CD4-positive, alpha-beta T cell treated with Interleukin-6 for 4 hours (primary cell): ENCODE measurements around the gene FAAP100.
A peak's percentile ranks its signal among the peaks of the same experiment; 100 is the strongest.

Source experiments
- DNase-seq: peaks from one replicate; pipeline ENCODE4 v3.0.0-alpha.2; 2020; ENCODE audit warnings: mixed read lengths

Gene FAAP100

DNA sequence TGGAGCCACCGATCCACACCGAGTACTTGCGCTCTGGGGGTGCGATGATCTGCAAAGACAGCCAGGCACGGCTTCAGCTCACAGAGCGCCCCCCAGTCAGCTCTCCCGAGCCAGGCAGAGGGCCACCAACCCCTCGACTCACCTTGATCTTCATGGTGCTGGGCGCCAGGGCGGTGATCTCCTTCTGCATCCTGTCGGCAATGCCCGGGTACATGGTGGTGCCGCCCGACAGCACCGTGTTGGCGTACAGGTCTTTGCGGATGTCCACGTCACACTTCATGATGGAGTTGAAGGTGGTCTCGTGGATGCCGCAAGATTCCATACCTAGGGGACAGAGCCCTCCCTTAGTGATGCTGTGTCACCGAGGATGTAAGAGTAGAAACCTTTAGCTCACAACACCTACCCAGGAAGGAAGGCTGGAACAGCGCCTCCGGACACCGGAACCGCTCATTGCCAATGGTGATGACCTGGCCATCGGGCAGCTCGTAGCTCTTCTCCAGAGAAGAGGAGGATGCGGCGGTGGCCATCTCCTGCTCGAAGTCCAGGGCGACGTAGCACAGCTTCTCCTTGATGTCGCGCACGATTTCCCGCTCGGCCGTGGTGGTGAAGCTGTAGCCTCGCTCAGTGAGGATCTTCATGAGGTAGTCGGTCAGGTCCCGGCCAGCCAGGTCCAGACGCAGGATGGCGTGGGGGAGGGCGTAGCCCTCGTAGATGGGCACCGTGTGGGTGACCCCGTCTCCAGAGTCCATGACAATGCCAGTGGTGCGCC is 41.2 kb downstream of the FAAP100 start:
- peak; percentile 67 for DNase-seq

- DNase-seq = no peak
Measured at GRCh38 chr17:81509972-81510784, 42.0 kb downstream of the FAAP100 start.

GRCh38 chr17:81509207-81509971 is 42.8 kb downstream of the FAAP100 start:
- DNase-seq = peak; percentile 41

DNA sequence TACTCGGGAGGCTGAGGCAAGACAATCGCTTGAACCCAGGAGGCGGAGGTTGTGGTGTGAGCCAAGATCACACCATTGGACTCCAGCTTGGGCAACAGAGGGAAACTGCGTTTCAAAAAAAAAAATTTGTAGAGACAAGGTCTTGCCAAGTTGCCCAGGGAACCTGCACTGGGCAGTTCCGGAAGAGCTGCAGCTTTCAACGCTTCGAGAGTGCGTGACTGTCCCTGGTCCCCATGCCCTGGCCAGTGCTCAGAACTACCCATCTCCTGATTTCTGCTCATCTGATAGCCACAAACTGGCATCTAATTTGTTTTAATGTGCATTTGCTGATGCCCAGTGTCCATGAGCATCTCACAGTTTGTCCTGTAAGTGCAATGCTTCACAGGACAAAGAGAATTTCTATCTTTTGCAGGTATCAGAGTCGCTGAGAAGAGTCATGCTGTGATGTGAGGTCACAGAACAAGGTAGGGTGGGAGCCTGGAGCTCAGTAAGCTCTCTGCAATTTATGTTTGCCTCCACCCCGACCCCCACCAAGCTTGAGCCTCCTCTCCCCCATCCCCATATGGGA is 43.4 kb downstream of the FAAP100 start:
- DNase-seq = no peak

- DNase-seq = no peak
Measured at GRCh38 chr17:81503619-81504018, 48.5 kb downstream of the FAAP100 start.

GRCh38 chr17:81502471-81503017 is 49.6 kb downstream of the FAAP100 start:
- DNase-seq = no peak

DNA sequence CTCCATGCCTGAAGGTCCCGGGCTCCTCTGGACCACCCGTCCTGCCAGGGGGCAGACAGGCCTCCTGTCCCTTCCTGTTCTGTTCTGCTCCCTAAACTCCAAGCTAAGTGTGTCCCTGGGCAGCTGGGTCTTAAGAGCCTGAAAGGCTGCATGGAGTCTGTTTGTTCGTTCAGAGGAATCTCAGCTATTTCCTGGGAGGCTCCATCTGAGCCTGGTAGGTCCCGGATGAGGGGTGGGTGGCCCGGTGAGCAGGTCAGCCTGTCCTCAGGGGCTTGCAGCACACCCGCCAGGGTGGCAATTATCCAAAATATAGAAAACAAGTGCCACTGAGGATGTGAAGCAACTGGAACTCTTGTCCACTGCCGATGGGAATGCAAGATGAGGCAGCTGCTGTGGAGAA is 52.1 kb downstream of the FAAP100 start:
- no peak for DNase-seq

DNA sequence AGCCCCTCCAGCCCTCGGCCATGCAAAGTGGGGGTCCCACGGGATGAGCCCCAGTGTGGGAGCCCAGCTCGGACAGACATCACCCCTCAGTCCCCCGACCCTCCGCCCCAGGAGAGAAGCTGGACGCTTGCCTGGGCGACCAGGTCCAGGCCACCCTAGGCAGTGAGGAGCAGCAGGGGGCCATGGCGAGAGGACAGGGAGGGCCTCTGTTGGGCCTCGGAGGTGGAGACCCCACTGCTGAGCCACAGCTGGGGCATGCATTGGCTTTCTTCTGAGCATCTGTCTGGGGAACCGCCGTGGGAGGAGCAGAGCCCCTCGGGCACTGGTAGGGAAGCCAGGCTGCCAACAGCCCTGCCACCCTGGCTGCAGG is 52.6 kb downstream of the FAAP100 start:
- DNase-seq = no peak

- no peak for DNase-seq
Measured at GRCh38 chr17:81498953-81499600, 53.1 kb downstream of the FAAP100 start.

DNA sequence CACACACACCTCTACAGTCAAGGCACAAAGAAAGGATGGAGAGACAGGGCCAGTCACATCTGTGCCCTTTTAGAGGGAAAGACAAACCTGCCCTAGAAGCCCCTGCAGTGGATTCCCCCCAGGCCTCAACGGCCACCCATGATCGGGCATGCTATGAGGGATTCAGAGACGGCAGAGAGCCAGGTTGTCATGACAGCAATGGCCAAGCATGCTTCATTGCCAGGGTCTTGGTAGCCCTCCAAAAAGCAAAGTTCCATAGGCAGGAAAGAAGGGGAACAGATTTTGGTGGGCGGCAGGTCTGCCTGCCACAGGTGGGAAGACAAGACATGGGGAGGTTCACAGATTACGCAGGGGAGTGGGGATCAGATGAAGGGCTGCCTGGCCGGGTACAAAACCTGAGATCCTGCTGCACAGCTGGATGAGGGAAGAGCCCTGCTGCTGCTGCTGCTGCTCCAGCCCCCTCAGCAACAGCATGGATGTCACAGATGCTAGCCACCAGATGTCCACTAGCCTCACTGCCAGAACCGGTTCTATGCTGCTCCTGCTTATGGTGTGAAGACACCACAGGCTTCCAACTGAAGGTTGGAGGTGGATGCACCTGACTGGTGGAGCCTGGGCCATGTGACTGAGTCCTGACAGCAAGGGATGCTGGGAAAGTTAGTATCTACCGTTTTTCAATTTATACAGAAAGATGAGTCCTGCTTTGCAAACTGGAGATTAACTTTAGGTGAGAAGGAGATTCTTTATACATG is 57.4 kb downstream of the FAAP100 start:
- DNase-seq = no peak

DNA sequence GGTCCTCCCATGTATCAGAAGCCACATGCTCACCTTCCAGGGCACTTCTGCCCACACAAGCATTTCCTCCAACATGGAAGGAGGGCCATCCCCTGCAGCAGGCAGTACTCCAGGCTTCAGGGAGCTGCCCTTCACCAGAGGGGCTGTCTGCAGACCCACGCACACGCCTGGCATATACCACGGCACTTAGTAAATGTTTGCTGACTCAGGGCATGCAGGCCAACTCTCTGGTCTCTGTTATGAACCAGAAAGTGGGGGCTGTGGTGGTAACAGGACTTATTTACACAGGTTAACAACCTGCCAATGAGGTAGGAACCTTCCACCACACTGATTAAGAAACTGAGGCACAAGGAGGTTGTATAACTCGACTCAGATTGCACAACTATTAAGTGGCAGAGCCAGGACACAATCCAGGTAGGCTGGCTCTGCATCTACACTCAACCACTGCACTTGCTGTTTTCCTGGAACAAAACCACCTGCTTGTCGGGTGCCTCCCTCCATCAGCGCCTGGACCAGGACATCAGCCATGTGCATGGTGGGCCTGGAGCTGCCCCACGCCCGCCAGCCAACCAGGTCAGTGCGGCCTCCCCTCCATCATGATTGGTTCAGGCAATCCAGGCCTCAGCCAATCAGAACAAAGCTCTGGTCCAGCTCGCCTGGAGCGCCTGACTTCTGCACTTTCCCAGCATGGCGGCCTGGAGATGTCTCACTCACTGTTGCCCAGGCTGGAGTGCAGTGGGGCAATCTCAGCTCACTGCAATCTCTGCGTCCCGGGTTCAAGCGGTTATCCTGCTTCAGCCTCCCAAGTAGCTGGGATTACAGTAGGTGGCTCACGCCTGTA is 58.7 kb downstream of the FAAP100 start:
- DNase-seq = no peak

DNA sequence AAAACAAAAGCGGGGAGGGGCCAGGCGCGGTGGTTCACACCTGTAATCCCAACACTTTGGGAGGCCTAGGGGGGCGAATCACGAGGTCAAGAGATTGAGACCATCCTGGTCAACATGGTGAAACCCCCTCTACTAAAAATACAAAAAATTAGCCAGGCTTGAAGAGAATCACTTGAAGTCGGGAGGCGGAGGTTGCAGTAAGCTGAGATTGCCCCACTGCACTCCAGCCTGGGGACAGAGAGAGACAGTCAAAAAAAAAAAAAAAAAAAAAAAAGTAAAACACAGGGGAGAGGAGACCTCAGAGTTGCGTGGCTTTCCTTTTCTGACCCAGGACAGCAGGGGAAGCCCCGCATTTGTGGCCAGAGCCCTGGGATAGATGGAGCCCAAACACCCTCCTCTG is 59.4 kb downstream of the FAAP100 start:
- DNase-seq = no peak

DNA sequence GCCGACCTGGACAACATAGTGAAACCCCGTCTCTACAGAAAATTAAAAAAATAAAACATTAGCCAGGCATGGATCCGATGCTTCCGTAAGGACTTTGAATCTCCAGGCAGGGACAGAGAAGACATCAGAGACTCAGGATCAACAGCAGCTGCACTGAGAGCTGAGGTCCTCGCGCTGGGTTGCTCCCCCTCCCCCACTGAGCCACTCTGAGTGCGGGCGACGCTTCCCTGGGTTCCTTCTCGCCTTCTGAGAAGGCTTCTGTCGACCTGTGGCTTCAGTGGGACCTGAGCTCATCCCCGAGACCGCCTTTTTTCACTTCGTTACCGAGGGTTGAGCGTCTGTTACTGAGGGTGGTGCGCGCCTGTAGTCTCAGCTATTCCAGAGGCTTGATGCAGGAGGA is 60.0 kb downstream of the FAAP100 start:
- no peak for DNase-seq

- DNase-seq = no peak
Measured at GRCh38 chr17:81491761-81492160, 60.4 kb downstream of the FAAP100 start.

DNA sequence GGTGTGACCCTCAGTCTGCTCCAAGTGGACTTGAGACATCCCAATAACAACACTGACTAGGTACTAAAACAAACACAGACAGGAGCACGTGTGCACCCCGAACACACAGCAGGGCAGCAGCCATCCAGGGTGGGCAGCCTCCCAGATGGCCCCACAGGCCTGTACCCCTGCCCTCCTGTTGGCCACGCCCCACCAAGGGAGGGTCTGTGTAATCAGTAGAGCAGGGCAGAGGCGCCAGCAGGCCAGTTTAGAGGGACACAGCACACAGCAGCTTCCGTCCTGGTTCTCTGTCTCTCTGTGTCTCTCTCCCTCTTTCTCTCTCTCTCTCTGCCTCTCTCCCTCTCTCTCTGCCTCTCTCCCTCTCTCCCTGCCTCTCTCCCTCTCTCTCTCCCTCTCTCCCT is 61.0 kb downstream of the FAAP100 start:
- DNase-seq = no peak

DNA sequence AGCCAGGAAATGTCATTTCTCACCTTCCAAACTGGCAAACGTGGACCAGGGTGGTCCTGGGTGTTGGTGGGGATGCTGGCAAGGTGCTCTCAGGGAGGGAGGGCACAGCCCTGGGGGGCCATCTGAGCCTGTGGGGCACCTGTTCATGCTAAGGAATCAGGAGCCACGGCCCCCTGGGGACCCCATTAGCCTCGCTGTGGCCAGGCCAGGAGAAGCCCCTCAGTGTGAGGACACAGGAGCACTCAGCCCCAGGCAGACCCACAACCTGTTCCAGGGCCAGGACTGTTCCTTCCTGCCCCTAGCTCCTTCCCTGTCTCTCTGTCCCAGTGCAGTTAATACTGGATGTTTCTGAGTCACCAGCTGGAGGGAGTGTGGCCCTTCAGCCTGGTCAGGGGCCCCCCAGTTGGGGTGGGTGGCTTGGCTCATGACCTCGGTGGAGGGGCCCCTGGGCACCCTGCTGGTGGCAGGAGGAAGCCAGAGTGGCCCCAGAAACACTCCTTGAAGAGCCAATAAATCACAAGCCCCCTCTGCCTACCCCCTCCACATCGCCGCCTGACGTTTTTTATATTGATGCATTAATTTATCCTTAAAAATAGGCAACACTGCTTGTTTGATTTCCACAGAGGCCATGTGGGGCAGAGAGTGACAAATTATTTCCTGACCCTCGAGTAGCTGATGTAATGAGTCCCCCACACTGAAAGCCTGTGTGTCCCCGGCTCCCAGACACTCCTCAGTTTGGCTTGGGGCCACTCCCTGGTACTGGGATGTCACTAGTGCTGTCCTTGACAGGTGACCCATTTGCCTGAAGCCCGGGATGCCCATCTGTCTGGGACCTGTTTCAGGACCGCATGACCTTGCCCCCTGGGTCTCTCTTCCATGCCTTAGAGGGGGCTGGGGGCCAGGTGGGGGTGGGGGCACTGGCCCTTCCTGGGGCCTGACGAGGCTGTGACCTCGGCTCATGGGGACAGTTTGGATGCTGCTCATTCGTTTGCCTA is 61.9 kb downstream of the FAAP100 start:
- DNase-seq = no peak
